Kidney epithelial cell (primary cell): ENCODE results near the gene USH1G. TPM values are rescaled to one million over a fixed set of nuclear protein-coding genes. Genes with fewer than 3 reads are reported as not detected.

Experiments used
- DNase-seq: peaks from one replicate; pipeline ENCODE4 v3.0.0-alpha.2; 2010; ENCODE audit warnings: low read depth
- H3K27me3 ChIP-seq: 2 replicates; pipeline ENCODE4 v1.6.0; 2011; ENCODE audit warnings: low read length; ENCODE audit not compliant: control insufficient read depth, insufficient read depth
- H3K36me3 ChIP-seq: 2 replicates; pipeline ENCODE4 v1.5.1; 2011; ENCODE audit warnings: low read length; ENCODE audit not compliant: control insufficient read depth, insufficient read depth
- H3K4me3 ChIP-seq: 2 replicates; pipeline ENCODE4 v1.5.1; 2011; ENCODE audit warnings: low read depth, mild to moderate bottlenecking, control low read depth, low read length
- total RNA-seq: library from RNA; depleted of rRNA; stranded (reverse); fragments of >200 nt; gene quantifications from 2 replicates; pipeline ENCODE4 v1.2.3, GENCODE V29; 2015
- TF ChIP-seq, protein P1 (sequence below): IDR thresholded peaks from 2 replicates; pipeline ENCODE4 v1.5.1; 2011; ENCODE audit warnings: mild to moderate bottlenecking, moderate library complexity, low read length, control low read depth, inconsistent platforms; ENCODE audit not compliant: insufficient read depth, poor library complexity, severe bottlenecking

The USH1G gene
- total RNA-seq, 1 donor from 2014 or later, result not detected

GRCh38 chr17:74904687-74905409, 18.2 kb downstream of the USH1G start:
- peaks cover 4% of the 10 kb centered on the region for H3K27me3 ChIP-seq
- no peaks in the 10 kb centered on the region for H3K36me3 ChIP-seq
- no peak overlapping the region for H3K4me3 ChIP-seq
- TF ChIP-seq, protein P1, sequence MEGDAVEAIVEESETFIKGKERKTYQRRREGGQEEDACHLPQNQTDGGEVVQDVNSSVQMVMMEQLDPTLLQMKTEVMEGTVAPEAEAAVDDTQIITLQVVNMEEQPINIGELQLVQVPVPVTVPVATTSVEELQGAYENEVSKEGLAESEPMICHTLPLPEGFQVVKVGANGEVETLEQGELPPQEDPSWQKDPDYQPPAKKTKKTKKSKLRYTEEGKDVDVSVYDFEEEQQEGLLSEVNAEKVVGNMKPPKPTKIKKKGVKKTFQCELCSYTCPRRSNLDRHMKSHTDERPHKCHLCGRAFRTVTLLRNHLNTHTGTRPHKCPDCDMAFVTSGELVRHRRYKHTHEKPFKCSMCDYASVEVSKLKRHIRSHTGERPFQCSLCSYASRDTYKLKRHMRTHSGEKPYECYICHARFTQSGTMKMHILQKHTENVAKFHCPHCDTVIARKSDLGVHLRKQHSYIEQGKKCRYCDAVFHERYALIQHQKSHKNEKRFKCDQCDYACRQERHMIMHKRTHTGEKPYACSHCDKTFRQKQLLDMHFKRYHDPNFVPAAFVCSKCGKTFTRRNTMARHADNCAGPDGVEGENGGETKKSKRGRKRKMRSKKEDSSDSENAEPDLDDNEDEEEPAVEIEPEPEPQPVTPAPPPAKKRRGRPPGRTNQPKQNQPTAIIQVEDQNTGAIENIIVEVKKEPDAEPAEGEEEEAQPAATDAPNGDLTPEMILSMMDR, result no peak
- DNase-seq, result no peak

- no peak overlapping the region for H3K4me3 ChIP-seq
- TF ChIP-seq, protein P1, result no peak
- no peak for DNase-seq
- peaks cover 4% of the 10 kb centered on the region for H3K27me3 ChIP-seq
- H3K36me3 ChIP-seq, result no peaks in the 10 kb centered on the region
Measured at GRCh38 chr17:74903671-74904070, 19.4 kb downstream of the USH1G start.

DNA sequence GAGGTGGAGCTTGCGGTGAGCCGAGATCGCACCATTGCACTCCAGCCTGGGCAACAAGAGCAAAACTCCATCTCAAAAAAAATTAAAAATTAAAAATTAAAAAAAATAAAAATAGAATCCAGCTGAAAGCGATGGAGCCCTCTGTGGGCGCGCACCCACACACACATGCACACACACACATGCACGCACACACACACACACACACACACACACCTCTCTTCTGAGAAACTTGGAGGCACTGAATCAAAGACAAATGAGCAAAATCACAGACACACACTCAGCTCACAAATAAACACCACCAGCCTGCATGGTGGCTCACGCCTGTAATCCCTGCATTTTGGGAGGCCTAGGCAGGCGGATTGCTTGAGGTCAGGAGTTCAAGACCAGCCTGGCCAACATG, 20.0 kb downstream of the USH1G start:
- H3K27me3 ChIP-seq, result peaks cover 4% of the 10 kb centered on the region
- TF ChIP-seq, protein P1, result no peak
- H3K36me3 ChIP-seq, result no peaks in the 10 kb centered on the region
- DNase-seq, result no peak
- H3K4me3 ChIP-seq, result no peak overlapping the region

DNA sequence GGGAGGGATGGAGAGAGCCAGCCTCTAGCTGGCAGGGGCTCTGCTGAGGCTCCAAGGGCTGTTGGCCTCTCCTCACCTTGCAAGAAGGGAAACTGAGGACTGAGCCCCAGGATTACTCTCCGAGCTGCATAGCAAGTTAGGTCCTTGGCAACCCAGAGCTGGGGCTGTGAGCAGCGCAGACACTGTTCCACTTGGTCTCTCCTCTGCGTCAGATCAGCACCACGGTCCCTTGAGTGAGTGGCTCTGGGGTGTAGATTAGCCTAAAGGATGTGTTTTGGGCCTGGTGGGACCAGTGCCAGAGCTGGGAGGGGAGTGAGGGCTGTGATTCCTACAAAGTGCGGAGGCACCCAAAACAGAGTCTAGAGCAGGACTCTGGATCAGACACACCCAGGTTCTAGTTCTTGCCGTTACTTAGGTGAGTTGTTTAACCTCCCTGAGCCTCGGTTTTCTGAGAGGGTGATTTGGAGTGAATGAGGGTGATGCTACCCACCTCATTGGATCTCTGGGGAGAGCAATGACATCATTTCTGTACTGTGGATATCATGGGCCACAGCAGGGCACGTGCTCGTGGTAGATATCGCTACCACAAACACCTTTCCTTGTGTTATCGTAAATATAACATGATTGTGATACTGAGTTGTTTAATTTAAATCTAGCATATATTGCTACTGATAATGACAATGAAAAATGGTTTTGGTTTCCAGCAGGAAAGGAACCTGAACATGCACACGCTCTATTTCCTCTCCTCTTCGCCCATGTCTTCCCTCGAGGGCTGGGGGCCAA, 21.5 kb downstream of the USH1G start:
- DNase-seq, result no peak
- H3K4me3 ChIP-seq, result no peak overlapping the region
- TF ChIP-seq, protein P1, result no peak

DNA sequence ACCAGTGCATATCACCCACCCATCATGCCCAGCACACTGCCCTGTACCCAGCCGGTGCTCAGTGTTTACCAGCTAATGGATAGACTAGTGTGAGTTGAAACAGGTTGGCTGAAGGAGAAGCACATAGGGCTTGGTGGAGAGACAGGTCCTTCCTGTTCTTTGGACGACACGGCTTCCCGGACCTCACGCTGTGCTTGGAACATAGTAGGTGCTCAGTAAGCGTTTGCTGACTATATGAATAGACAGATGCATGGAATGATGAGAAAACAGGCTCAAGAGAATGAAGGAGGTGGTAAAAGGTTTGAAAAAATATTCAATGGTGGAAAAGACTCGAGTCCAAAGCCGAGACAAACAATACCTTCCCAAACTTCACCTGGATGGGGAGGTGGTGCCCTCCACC, 22.8 kb downstream of the USH1G start:
- H3K27me3 ChIP-seq, result peaks cover 8% of the 10 kb centered on the region
- TF ChIP-seq, protein P1, result no peak
- H3K36me3 ChIP-seq, result no peaks in the 10 kb centered on the region
- no peak overlapping the region for H3K4me3 ChIP-seq
- no peak for DNase-seq

More for the DNA sequence above, 21.5 kb downstream of the USH1G start:
- H3K27me3 ChIP-seq, result peaks cover 5% of the 10 kb centered on the region
- no peaks in the 10 kb centered on the region for H3K36me3 ChIP-seq
